Panc1 (cell line): ENCODE measurements around the gene BAIAP2L2. TPM values are rescaled to one million over a fixed set of nuclear protein-coding genes. Genes with fewer than 3 reads are reported as not detected.

Source experiments
- ATAC-seq: fragments of 200-7000 bp; cut with Tn5 transposase; 2 replicates; pipeline ENCODE4 v1.9.1; 2020; ENCODE audit warnings: mild to moderate bottlenecking, moderate library complexity
- BruUV-seq: library from RNA; stranded (reverse); fragments of 400-500 nt; replicated peaks from 2 replicates; lab custom pipeline; 2021; lab: Mats Ljungman, UMichigan
- CTCF ChIA-PET: fragments of 300-600 bp; sonication (Branson Sonifier 250); formaldehyde crosslinking; loops from one replicate; lab custom pipeline; 2022; ENCODE audit warnings: antibody characterized with exemption; lab: Charles Lee
- POLR2A ChIA-PET: fragments of 300-600 bp; sonication (Branson Sonifier 250); formaldehyde crosslinking; loops from one replicate; lab custom pipeline; 2022; ENCODE audit warnings: antibody characterized with exemption; lab: Charles Lee
- DNase-seq: peaks from one replicate; pipeline ENCODE4 v3.0.0-alpha.2; 2010; ENCODE audit warnings: low read depth, low spot score
- H3K27ac ChIP-seq: 2 replicates; pipeline ENCODE4 v1.5.1; 2011; ENCODE audit warnings: mild to moderate bottlenecking, low read length, inconsistent platforms
- H3K27me3 ChIP-seq: fragments of 200-500 bp; sonication (Bioruptor generic); 2 replicates; pipeline ENCODE4 v1.6.0; 2014; ENCODE audit warnings: low read length, inconsistent platforms; ENCODE audit not compliant: control insufficient read depth, insufficient read depth
- H3K36me3 ChIP-seq: fragments of 200-500 bp; sonication (Bioruptor generic); 2 replicates; pipeline ENCODE4 v1.5.1; 2014; ENCODE audit warnings: inconsistent platforms, mild to moderate bottlenecking, low read length, moderate library complexity; ENCODE audit not compliant: control insufficient read depth, insufficient read depth
- H3K4me1 ChIP-seq: 2 replicates; pipeline ENCODE4 v1.5.1; 2011; ENCODE audit warnings: inconsistent platforms, mild to moderate bottlenecking, low read length, moderate library complexity; ENCODE audit not compliant: control insufficient read depth, insufficient read depth
- H3K4me3 ChIP-seq, 2 experiments: 2 replicates each; pipeline ENCODE4 v1.5.1; 2011 to 2012; ENCODE audit warnings: low read depth in 2 of 2, low read length in 2 of 2, mild to moderate bottlenecking in 2 of 2, inconsistent platforms in 1 of 2, moderate library complexity in 1 of 2
- H3K9me3 ChIP-seq: fragments of 200-500 bp; sonication (Bioruptor generic); 2 replicates; pipeline ENCODE4 v1.5.1; 2014; ENCODE audit warnings: low read depth, mild to moderate bottlenecking, inconsistent platforms, low read length, moderate library complexity; ENCODE audit not compliant: control insufficient read depth, insufficient read depth
- POLR2AphosphoS5 ChIP-seq: IDR thresholded peaks from 2 replicates; pipeline ENCODE4 v1.6.1; 2012; ENCODE audit warnings: mild to moderate bottlenecking, low read depth, low read length, moderate library complexity
- SIN3A ChIP-seq: IDR thresholded peaks from 2 replicates; pipeline ENCODE4 v1.6.1; 2012; ENCODE audit warnings: low read depth, mild to moderate bottlenecking, low read length, moderate library complexity, borderline replicate concordance; ENCODE audit not compliant: insufficient read depth
- TCF7L2 ChIP-seq: IDR thresholded peaks from 2 replicates; pipeline ENCODE4 v1.6.1; 2011; ENCODE audit warnings: mild to moderate bottlenecking, low read depth, low read length, inconsistent platforms
- in situ Hi-C: cut with HindIII; loops from 2 replicates; pipeline ENCODE4 v1.10.0; 2016; ENCODE audit warnings: low sequenced_read_pairs, low pct_unique_long_range_greater_than_20kb
- intact Hi-C: fragments of 100-400 bp; cut with micrococcal nuclease; formaldehyde crosslinking; loops from one replicate; pipeline ENCODE4 v1.10.0; 2022; ENCODE audit not compliant: unreplicated experiment
- total RNA-seq: library from RNA; stranded (reverse); gene quantifications from one replicate; pipeline ENCODE4 v1.2.1, GENCODE V29; 2021; ENCODE audit not compliant: unreplicated experiment
- TF ChIP-seq, protein P1 (sequence below): fragments of 450-650 bp; IDR thresholded peaks from 2 replicates; pipeline ENCODE4 v1.5.1; 2017; ENCODE audit warnings: mild to moderate bottlenecking
- TF ChIP-seq, protein P2 (sequence below), 2 experiments: IDR thresholded peaks; 2 replicates each; pipeline ENCODE4 v1.6.1; 2011 to 2012; ENCODE audit warnings: low read depth in 2 of 2, control low read depth in 1 of 2, low read length in 1 of 2, mild to moderate bottlenecking in 1 of 2, moderate library complexity in 1 of 2; ENCODE audit not compliant: insufficient read depth in 1 of 2

Gene BAIAP2L2
- total RNA-seq, 1 experiment from 2014 or later: 0.18 TPM

DNA sequence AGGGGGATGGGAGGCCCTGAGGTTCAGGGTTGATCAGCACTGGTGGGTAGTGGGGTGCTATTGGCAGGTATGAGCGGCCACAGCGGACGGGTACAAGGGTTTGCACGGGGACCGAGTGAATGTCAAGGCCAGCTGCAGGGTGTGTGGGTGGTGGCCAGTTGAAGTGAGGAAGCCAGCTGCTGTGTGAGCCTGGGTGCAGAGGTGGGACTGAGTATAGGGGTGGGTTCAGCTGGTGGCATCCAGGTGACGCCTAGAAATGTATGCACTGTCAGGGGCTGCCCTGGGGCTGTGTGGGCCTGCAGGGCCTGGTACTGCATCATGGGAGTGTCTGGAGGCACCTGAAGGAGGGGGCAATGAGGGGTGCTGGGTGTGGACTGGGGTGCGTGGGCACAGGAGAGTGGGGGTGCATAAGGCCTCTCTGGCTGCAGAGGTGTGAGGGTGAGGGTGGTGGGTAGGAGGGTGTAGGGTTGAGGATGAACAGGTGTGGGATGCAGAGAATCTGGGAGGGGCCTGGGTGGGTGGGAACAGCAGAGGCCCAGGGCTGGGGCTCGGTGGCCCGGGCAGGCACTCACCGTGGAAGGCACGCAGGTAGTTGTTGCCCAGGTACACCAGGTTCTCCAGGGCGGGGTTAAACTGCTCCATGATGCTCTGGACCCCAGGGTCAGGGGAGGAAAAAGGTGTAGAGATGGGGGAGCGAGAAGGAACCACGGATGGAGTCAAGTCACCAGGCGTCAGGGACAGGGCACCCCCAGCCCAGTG is 1.7 kb downstream of the BAIAP2L2 start:
- no peak overlapping the region for H3K27ac ChIP-seq
- H3K9me3 ChIP-seq: no peaks in the 10 kb centered on the region
- ATAC-seq (no peak), DNase-seq (no peak)
- H3K4me3 ChIP-seq: no peak overlapping the region
- H3K4me1 ChIP-seq: no peaks in the 10 kb centered on the region
- BruUV-seq: no TSS peak
- in situ Hi-C loops (no loop called here), intact Hi-C loops (no loop called here)
- TF ChIP-seq TCF7L2 (no peak), POLR2AphosphoS5 (no peak), SIN3A (no peak)
- TF ChIP-seq, protein P1, sequence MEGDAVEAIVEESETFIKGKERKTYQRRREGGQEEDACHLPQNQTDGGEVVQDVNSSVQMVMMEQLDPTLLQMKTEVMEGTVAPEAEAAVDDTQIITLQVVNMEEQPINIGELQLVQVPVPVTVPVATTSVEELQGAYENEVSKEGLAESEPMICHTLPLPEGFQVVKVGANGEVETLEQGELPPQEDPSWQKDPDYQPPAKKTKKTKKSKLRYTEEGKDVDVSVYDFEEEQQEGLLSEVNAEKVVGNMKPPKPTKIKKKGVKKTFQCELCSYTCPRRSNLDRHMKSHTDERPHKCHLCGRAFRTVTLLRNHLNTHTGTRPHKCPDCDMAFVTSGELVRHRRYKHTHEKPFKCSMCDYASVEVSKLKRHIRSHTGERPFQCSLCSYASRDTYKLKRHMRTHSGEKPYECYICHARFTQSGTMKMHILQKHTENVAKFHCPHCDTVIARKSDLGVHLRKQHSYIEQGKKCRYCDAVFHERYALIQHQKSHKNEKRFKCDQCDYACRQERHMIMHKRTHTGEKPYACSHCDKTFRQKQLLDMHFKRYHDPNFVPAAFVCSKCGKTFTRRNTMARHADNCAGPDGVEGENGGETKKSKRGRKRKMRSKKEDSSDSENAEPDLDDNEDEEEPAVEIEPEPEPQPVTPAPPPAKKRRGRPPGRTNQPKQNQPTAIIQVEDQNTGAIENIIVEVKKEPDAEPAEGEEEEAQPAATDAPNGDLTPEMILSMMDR: no peak
- TF ChIP-seq, protein P2, sequence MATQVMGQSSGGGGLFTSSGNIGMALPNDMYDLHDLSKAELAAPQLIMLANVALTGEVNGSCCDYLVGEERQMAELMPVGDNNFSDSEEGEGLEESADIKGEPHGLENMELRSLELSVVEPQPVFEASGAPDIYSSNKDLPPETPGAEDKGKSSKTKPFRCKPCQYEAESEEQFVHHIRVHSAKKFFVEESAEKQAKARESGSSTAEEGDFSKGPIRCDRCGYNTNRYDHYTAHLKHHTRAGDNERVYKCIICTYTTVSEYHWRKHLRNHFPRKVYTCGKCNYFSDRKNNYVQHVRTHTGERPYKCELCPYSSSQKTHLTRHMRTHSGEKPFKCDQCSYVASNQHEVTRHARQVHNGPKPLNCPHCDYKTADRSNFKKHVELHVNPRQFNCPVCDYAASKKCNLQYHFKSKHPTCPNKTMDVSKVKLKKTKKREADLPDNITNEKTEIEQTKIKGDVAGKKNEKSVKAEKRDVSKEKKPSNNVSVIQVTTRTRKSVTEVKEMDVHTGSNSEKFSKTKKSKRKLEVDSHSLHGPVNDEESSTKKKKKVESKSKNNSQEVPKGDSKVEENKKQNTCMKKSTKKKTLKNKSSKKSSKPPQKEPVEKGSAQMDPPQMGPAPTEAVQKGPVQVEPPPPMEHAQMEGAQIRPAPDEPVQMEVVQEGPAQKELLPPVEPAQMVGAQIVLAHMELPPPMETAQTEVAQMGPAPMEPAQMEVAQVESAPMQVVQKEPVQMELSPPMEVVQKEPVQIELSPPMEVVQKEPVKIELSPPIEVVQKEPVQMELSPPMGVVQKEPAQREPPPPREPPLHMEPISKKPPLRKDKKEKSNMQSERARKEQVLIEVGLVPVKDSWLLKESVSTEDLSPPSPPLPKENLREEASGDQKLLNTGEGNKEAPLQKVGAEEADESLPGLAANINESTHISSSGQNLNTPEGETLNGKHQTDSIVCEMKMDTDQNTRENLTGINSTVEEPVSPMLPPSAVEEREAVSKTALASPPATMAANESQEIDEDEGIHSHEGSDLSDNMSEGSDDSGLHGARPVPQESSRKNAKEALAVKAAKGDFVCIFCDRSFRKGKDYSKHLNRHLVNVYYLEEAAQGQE (IDR thresholded peaks at IDR 0.05; ENCODE audit: insufficient read depth in 1 of 2, low read depth in 2 of 2, low read length in 1 of 2): no peak
- H3K36me3 ChIP-seq: no peaks in the 10 kb centered on the region
- no peaks in the 10 kb centered on the region for H3K27me3 ChIP-seq
- ChIA-PET POLR2A (no interaction called here), CTCF (interaction anchor here (1.0 kb wide), 1 partner anchor 25 kb away, joined by 5 read pairs; the partner anchor contains the start of gene SLC16A8)

DNA sequence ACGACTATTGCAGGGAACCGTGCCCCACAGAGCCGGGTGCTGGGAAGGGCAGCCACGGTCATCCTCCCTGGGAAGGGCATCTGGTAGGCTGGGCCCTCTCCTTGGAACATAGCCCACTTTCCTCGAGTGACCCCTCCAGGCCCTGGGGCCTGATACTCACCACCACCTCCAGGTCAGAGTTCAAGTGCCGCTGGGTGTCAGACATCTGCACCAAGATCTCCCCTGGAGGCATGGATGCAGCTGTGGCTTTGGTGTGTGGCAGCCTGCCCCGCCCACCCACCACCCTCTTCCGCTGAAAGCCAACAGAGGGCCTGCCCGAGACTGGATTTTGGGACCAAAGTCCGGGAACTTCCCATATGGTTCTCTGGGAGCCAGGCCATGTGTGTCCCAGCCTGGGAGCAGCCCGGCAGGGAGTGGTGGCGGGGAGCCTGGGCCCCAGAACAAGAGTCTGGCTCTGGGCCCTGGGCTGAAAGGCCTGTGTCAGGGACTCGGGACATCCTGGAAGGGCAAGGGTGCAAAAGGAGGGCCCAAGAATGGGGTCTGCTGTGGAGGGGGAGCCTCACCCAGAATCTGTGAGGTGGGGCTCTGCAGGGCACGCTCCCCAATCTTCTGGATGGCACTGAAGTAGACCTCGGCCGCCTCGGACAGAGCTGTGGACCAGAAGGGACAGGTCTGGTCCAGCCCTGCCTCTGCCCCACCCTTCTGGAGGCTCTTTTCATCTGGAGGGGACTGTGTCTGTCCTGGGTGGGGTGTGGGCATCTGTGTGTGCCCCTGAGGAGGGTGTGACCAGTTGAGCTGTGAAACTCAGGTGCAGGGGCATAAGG is 2.6 kb downstream of the BAIAP2L2 start:
- Histone ChIP-seq H3K27me3 (no peaks in the 10 kb centered on the region), H3K36me3 (no peaks in the 10 kb centered on the region), H3K4me1 (no peaks in the 10 kb centered on the region), H3K9me3 (no peaks in the 10 kb centered on the region), H3K27ac (no peak overlapping the region), H3K4me3 (no peak overlapping the region)
- in situ Hi-C loops (no loop called here), intact Hi-C loops (no loop called here)
- POLR2A ChIA-PET: no interaction called here
- no peak for DNase-seq
- CTCF ChIA-PET: no interaction called here
- ATAC-seq: no peak
- no peak for TF ChIP-seq POLR2AphosphoS5
- TF ChIP-seq, protein P1: no peak
- TF ChIP-seq TCF7L2: no peak
- TF ChIP-seq, protein P2 (IDR thresholded peaks at IDR 0.05; ENCODE audit: insufficient read depth in 1 of 2, low read depth in 2 of 2, low read length in 1 of 2): no peak
- no peak for TF ChIP-seq SIN3A
- BruUV-seq: no TSS peak
